Epithelial cell of proximal tubule (primary cell): ENCODE data around the gene ST3GAL5. TPM values are rescaled to one million over a fixed set of nuclear protein-coding genes. Genes with fewer than 3 reads are reported as not detected.

Source experiments
- DNase-seq: peaks from one replicate; pipeline ENCODE4 v3.0.0-alpha.2; 2011; ENCODE audit warnings: low read depth
- H3K4me3 ChIP-seq: 2 replicates; pipeline ENCODE4 v1.5.1; 2011; ENCODE audit warnings: low read depth, mild to moderate bottlenecking, low read length
- CTCF ChIP-seq: conservative IDR thresholded peaks from 2 replicates; pipeline ENCODE4 v1.5.1; 2012; ENCODE audit warnings: low read depth, mild to moderate bottlenecking, low read length
- total RNA-seq: library from RNA; depleted of rRNA; stranded (reverse); fragments of >200 nt; gene quantifications from 2 replicates; pipeline ENCODE4 v1.2.3, GENCODE V29; 2015

The ST3GAL5 gene
- total RNA-seq, 1 donor from 2014 or later, result 8.7 TPM

GRCh38 chr2:85797921-85798320 is 90.9 kb downstream of the ST3GAL5 start:
- peak; percentile 54 for TF ChIP-seq CTCF
- H3K4me3 ChIP-seq, result no peak overlapping the region
- DNase-seq, result no peak

- DNase-seq, result no peak
- no peak overlapping the region for H3K4me3 ChIP-seq
- no peak for TF ChIP-seq CTCF
Measured at GRCh38 chr2:85797263-85797660, 91.5 kb downstream of the ST3GAL5 start.

GRCh38 chr2:85796341-85797262 is 92.2 kb downstream of the ST3GAL5 start:
- DNase-seq, result no peak
- no peak overlapping the region for H3K4me3 ChIP-seq
- no peak for TF ChIP-seq CTCF

GRCh38 chr2:85796046-85796340 is 92.8 kb downstream of the ST3GAL5 start:
- no peak for DNase-seq
- no peak for TF ChIP-seq CTCF
- H3K4me3 ChIP-seq, result no peak overlapping the region

GRCh38 chr2:85795331-85796045 is 93.3 kb downstream of the ST3GAL5 start:
- no peak overlapping the region for H3K4me3 ChIP-seq
- TF ChIP-seq CTCF, result no peak
- no peak for DNase-seq

GRCh38 chr2:85794491-85795121 is 94.2 kb downstream of the ST3GAL5 start:
- H3K4me3 ChIP-seq, result no peak overlapping the region
- no peak for DNase-seq
- no peak for TF ChIP-seq CTCF
